Kidney (tissue), 14 donors: Measurements from ENCODE around the gene DCX. TPM values are rescaled to one million over a fixed set of nuclear protein-coding genes. Genes with fewer than 3 reads are reported as not detected.
"Not testable (repeated sequence)": the region's sequence is repeated elsewhere in the genome, so short reads cannot be mapped to it uniquely, and the experiment has no call there.

ENCODE experiments used
- DNase-seq, 5 donors: peaks; one replicate each; pipeline ENCODE4 v3.0.0-alpha.2; 2013 to 2020
- FAIRE-seq: peaks from 2 replicates; lab custom pipeline; 2012; peaks lifted over from hg19 to GRCh38; lab: Jason Lieb, UNC
- H3K27ac ChIP-seq, 2 donors: one replicate each; pipeline ENCODE4 v1.7.0; 2013; ENCODE audit warnings: low read depth in 2 of 2, low read length in 2 of 2, inconsistent platforms in 1 of 2
- H3K27me3 ChIP-seq: one replicate; pipeline ENCODE4 v1.7.1; 2013; ENCODE audit warnings: low read length, inconsistent platforms; ENCODE audit not compliant: control insufficient read depth, insufficient read depth
- H3K36me3 ChIP-seq, 3 donors: one replicate each; pipeline versions ENCODE4 v1.7.0 to v1.7.1; 2013; ENCODE audit warnings: low read length in 3 of 3, control low read depth in 1 of 3, inconsistent platforms in 1 of 3; ENCODE audit not compliant: insufficient read depth in 3 of 3, control insufficient read depth in 2 of 3
- H3K4me1 ChIP-seq, 3 donors: one replicate each; pipeline versions ENCODE4 v1.7.0 to v1.7.1; 2013; ENCODE audit warnings: low read length in 3 of 3, inconsistent platforms in 1 of 3, low read depth in 1 of 3; ENCODE audit not compliant: control insufficient read depth in 2 of 3, insufficient read depth in 2 of 3
- H3K4me3 ChIP-seq, 3 donors: one replicate each; pipeline versions ENCODE4 v1.7.0 to v1.8.1; 2013; ENCODE audit warnings: low read length in 3 of 3, control low read depth in 1 of 3, inconsistent platforms in 1 of 3
- H3K9ac ChIP-seq, 3 donors: one replicate each; pipeline versions ENCODE4 v1.7.0 to v1.7.1; 2013; ENCODE audit warnings: low read length in 3 of 3, control low read depth in 1 of 3, inconsistent platforms in 1 of 3
- H3K9me3 ChIP-seq, 3 donors: one replicate each; pipeline versions ENCODE4 v1.7.0 to v1.7.1; 2013; ENCODE audit warnings: low read length in 3 of 3, control low read depth in 1 of 3, inconsistent platforms in 1 of 3; ENCODE audit not compliant: control insufficient read depth in 2 of 3, insufficient read depth in 1 of 3
- intact Hi-C: fragments of 100-400 bp; cut with DNase I; formaldehyde crosslinking; loops from one replicate; pipeline ENCODE4 v1.11.1; 2022
- polyA plus RNA-seq: library from polyadenylated mRNA; stranded (reverse); fragments of 350-450 nt; fragmentation: Illumina TruSeq; extraction: RNeasy Lipid Tissue Mini Kit (QIAGEN cat#74804); gene quantifications from one replicate; pipeline ENCODE4 v1.2.3, GENCODE V29; 2014; ENCODE audit warnings: low read depth, low replicate concordance; ENCODE audit not compliant: insufficient read depth
- total RNA-seq: library from RNA; stranded (reverse); fragmentation: NEBNext Ultra II Directional; extraction: Animal tissue kit (Norgen Biotek cat#: 25700); gene quantifications from one replicate; pipeline ENCODE4 v1.2.1, GENCODE V29; 2021
- TF ChIP-seq, protein P1 (sequence below): IDR thresholded peaks from 3 replicates; pipeline ENCODE4 v1.5.1; 2012; ENCODE audit warnings: mild to moderate bottlenecking, moderate library complexity, borderline replicate concordance; ENCODE audit not compliant: insufficient read depth; ENCODE audit errors: extremely low read depth
- donor health status: control.
- donor health status: control.
- donor health status: control.
- donor health status: control.
- donor health status: control.
- donor health status: DM: yes; HTN: yes; CAD: no.
- donor health status: Normal renal cell carcinoma (clear cell type).

Gene DCX
- total and polyA plus RNA-seq, 2 donors from 2014 or later: 0.09 TPM; not detected in 1

DNA sequence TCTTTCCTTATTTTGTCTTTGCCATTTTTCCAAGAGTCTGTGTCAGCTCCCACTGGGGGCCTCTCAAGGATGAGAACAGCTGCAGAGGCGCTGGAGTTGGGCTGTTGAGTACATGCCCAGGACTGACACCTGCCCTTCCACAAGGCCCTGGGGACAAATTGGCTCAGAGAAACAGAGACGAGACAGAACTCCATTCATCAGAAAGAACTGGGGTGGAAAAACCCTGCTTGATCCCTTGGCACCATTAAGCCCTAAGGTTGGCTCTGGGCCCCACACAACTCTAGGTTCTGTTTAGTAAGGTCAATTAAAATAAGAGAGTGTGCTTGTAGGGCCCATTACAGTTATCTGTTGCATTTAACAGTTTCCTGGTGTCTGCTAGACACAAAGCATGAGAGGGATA lies 63.6 kb downstream of the DCX start:
- no peak for DNase-seq
- FAIRE-seq: no peak

DNA sequence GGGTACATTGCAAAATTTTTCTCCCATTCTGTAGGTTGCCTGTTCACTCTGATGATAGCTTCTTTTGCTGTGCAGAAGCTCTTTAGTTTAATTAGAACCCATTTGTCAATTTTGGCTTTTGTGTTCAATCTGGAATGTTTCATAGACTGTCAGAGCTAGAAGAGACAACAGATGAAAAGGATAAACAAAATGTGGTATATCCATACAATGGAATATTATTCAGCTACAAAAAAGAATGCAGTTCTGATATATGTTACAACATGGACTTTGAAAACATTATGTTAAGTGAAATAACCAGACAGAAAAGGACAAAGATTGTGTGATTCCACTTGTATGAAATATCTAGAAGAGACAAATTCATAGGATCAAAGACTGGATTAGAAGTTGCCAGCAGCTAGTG lies 65.8 kb downstream of the DCX start:
- H3K27me3 ChIP-seq, H3K36me3 ChIP-seq, H3K4me3 ChIP-seq, H3K4me1 ChIP-seq, FAIRE-seq, intact Hi-C loops, H3K9me3 ChIP-seq, H3K9ac ChIP-seq, H3K27ac ChIP-seq, DNase-seq: not testable (repeated sequence)

More for the DNA sequence above, 63.6 kb downstream of the DCX start:
- Histone ChIP-seq H3K36me3 (no peaks in the 10 kb centered on the region), H3K9me3 (no peaks in the 10 kb centered on the region), H3K27ac (no peak overlapping the region), H3K4me1 (peaks cover 0 to 5% (median 0%) of the 10 kb centered on the region in 3 donors), H3K9ac (no peak overlapping the region), H3K4me3 (no peak overlapping the region), H3K27me3 (no peaks in the 10 kb centered on the region)
- TF ChIP-seq, protein P1, sequence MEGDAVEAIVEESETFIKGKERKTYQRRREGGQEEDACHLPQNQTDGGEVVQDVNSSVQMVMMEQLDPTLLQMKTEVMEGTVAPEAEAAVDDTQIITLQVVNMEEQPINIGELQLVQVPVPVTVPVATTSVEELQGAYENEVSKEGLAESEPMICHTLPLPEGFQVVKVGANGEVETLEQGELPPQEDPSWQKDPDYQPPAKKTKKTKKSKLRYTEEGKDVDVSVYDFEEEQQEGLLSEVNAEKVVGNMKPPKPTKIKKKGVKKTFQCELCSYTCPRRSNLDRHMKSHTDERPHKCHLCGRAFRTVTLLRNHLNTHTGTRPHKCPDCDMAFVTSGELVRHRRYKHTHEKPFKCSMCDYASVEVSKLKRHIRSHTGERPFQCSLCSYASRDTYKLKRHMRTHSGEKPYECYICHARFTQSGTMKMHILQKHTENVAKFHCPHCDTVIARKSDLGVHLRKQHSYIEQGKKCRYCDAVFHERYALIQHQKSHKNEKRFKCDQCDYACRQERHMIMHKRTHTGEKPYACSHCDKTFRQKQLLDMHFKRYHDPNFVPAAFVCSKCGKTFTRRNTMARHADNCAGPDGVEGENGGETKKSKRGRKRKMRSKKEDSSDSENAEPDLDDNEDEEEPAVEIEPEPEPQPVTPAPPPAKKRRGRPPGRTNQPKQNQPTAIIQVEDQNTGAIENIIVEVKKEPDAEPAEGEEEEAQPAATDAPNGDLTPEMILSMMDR: no peak
- intact Hi-C loops: no loop called here

DNA sequence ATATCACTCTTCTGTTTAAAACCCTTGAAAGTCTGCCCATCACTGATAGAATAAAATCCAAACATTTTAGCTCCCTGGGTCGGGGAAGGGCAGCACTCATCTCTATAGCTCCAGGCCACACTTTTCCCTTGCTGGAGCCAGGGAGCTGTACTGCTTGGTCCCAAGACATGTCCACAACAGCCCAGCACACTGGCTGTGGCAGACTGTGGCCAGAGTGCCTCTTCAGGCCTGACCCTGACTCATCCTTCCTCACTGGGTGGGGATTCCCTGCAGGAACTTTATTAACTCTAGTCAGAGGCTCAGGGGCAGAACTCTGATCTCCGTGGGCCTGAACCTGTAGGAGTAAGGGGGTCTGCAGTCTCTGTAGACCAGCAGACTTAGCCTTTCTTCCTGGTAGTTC lies 71.9 kb downstream of the DCX start:
- no peak for FAIRE-seq
- no peaks in the 10 kb centered on the region for H3K27me3 ChIP-seq
- TF ChIP-seq, protein P1: no peak
- no peak overlapping the region for H3K9ac ChIP-seq
- H3K9me3 ChIP-seq: no peaks in the 10 kb centered on the region
- no peaks in the 10 kb centered on the region for H3K36me3 ChIP-seq
- DNase-seq: no peak
- no peak overlapping the region for H3K4me3 ChIP-seq
- no peaks in the 10 kb centered on the region for H3K4me1 ChIP-seq
- intact Hi-C loops: no loop called here
- H3K27ac ChIP-seq: no peak overlapping the region

DNA sequence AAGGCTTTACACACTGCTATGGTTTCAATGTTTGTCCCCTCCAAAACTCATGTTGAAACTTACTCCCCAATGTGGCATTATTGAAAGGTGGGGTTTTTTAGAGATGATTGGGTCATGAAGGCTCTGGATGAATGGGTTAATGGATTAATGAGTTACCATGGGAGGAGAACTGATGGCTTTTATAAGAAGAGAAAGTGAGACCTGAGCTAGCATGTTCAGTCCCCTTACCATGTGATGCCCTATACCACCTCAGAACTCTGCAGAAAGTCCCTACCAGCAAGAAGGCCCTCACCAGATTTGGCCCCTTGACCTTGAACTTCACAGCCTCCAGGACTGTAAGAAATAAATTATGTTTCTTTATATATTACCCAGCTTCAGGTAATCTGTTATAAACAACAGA lies 72.8 kb downstream of the DCX start:
- Histone ChIP-seq H3K36me3 (no peaks in the 10 kb centered on the region), H3K9me3 (no peaks in the 10 kb centered on the region), H3K9ac (no peak overlapping the region), H3K4me1 (no peaks in the 10 kb centered on the region), H3K27me3 (no peaks in the 10 kb centered on the region), H3K27ac (no peak overlapping the region), H3K4me3 (no peak overlapping the region)
- intact Hi-C loops: no loop called here
- FAIRE-seq: no peak
- no peak for DNase-seq
- TF ChIP-seq, protein P1: no peak
